H1 (cell line): ENCODE measurements around the gene CEACAM20. TPM values are rescaled to one million over a fixed set of nuclear protein-coding genes. Genes with fewer than 3 reads are reported as not detected.

Source experiments
- CTCF ChIA-PET: fragments of 300-600 bp; sonication (Branson Sonifier 250); formaldehyde crosslinking; loops from one replicate; lab custom pipeline; 2021; ENCODE audit not compliant: partially characterized antibody; lab: Charles Lee
- POLR2A ChIA-PET: fragments of 300-600 bp; sonication (Branson Sonifier 250); formaldehyde crosslinking; loops from one replicate; lab custom pipeline; 2021; ENCODE audit warnings: inconsistent platforms; ENCODE audit not compliant: partially characterized antibody; lab: Charles Lee
- DNase-seq, 2 experiments: peaks; one replicate each; pipeline versions ENCODE4 v3.0.0 to v3.0.0-alpha.2; 2010 to 2022; ENCODE audit warnings: low spot score in 2 of 2, low read depth in 1 of 2, mixed read lengths in 1 of 2
- FAIRE-seq: peaks from 2 replicates; lab custom pipeline; 2011; peaks lifted over from hg19 to GRCh38; lab: Jason Lieb, UNC
- H2AFZ ChIP-seq: 2 replicates; pipeline ENCODE4 v1.8.1; 2012; ENCODE audit warnings: low read length, inconsistent platforms
- H2AK5ac ChIP-seq: 2 replicates; pipeline ENCODE4 v1.6.1; 2013; ENCODE audit warnings: low read depth, low read length
- H2BK120ac ChIP-seq: replicated peaks from 2 replicates; pipeline ENCODE3; 2013; ENCODE audit warnings: low read depth, low read length, inconsistent platforms
- H2BK12ac ChIP-seq: 2 replicates; pipeline ENCODE4 v1.6.1; 2013; ENCODE audit warnings: low read depth, low read length
- H2BK15ac ChIP-seq: 2 replicates; pipeline ENCODE4 v1.6.1; 2013; ENCODE audit warnings: low read length
- H2BK20ac ChIP-seq: 2 replicates; pipeline ENCODE4 v1.6.1; 2013; ENCODE audit warnings: low read length
- H2BK5ac ChIP-seq: 2 replicates; pipeline ENCODE4 v1.6.1; 2013; ENCODE audit warnings: low read depth, low read length
- H3K14ac ChIP-seq: 2 replicates; pipeline ENCODE4 v1.6.1; 2013; ENCODE audit warnings: inconsistent platforms; ENCODE audit not compliant: insufficient read length
- H3K18ac ChIP-seq: 2 replicates; pipeline ENCODE4 v1.6.1; 2013; ENCODE audit warnings: low read length; ENCODE audit errors: extremely low read depth
- H3K23ac ChIP-seq: 2 replicates; pipeline ENCODE4 v1.6.1; 2013; ENCODE audit warnings: inconsistent platforms; ENCODE audit not compliant: insufficient read length
- H3K23me2 ChIP-seq: 2 replicates; pipeline ENCODE4 v1.6.1; 2013; ENCODE audit warnings: low read depth, low read length
- H3K27ac ChIP-seq: 2 replicates; pipeline ENCODE4 v1.6.1; 2011; ENCODE audit warnings: low read depth, low read length, inconsistent platforms
- H3K27me3 ChIP-seq, 4 experiments: replicated peaks in 1 of 4; 1 replicate in 1 of 4; 2 replicates in 3 of 4; pipeline versions ENCODE4 v1.6.1 to v1.8.1; 2011 to 2013; ENCODE audit warnings: low read length in 3 of 4, mild to moderate bottlenecking in 3 of 4, inconsistent platforms in 2 of 4, mixed read lengths in 2 of 4, moderate library complexity in 1 of 4; ENCODE audit not compliant: control insufficient read depth in 3 of 4, insufficient read depth in 3 of 4; ENCODE audit errors: extremely low read depth in 1 of 4
- H3K36me3 ChIP-seq, 4 experiments: 2 replicates each; pipeline versions ENCODE4 v1.6.1 to v1.8.1; 2011 to 2013; ENCODE audit warnings: mild to moderate bottlenecking in 4 of 4, low read length in 3 of 4, moderate library complexity in 2 of 4, control low read depth in 1 of 4, inconsistent platforms in 1 of 4; ENCODE audit not compliant: insufficient read depth in 4 of 4, control insufficient read depth in 2 of 4
- H3K4ac ChIP-seq: replicated peaks from 2 replicates; pipeline ENCODE3; 2013; ENCODE audit warnings: low read length, low read depth, mixed read lengths, inconsistent platforms; ENCODE audit not compliant: insufficient read length
- H3K4me1 ChIP-seq, 4 experiments: replicated peaks in 1 of 4; 1 replicate in 1 of 4; 2 replicates in 3 of 4; pipeline versions ENCODE4 v1.6.1 to v1.8.1; 2011 to 2013; ENCODE audit warnings: low read length in 3 of 4, inconsistent platforms in 2 of 4, mixed read lengths in 1 of 4; ENCODE audit not compliant: insufficient read depth in 4 of 4, control insufficient read depth in 3 of 4
- H3K4me2 ChIP-seq, 2 experiments: 2 replicates each; pipeline versions ENCODE4 v1.6.1 to v1.8.1; 2011 to 2013; ENCODE audit warnings: low read depth in 2 of 2, low read length in 2 of 2, control low read depth in 1 of 2, inconsistent platforms in 1 of 2, mild to moderate bottlenecking in 1 of 2; ENCODE audit not compliant: insufficient read depth in 1 of 2
- H3K4me3 ChIP-seq, 4 experiments: fragments of 200-600, 300-600 bp in 1 of 4; sonication (generic), shearing (Covaris generic), sonication (Bioruptor Twin) in 1 of 4; 2 replicates each; pipeline versions ENCODE4 v1.5.1 to v1.8.1; 2011 to 2016; ENCODE audit warnings: low read length in 4 of 4, low read depth in 3 of 4, control low read depth in 2 of 4, inconsistent platforms in 2 of 4, mild to moderate bottlenecking in 2 of 4, mixed read lengths in 1 of 4, moderate library complexity in 1 of 4; ENCODE audit not compliant: insufficient read depth in 2 of 4; ENCODE audit errors: extremely low read depth in 1 of 4
- H3K56ac ChIP-seq: replicated peaks from 2 replicates; pipeline ENCODE3; 2013; ENCODE audit warnings: low read depth, mild to moderate bottlenecking, mixed read lengths, low read length, inconsistent platforms; ENCODE audit not compliant: insufficient read length
- H3K79me1 ChIP-seq: 2 replicates; pipeline ENCODE4 v1.6.1; 2013; ENCODE audit warnings: low read depth, low read length, control low read depth
- H3K79me2 ChIP-seq, 2 experiments: 2 replicates each; pipeline versions ENCODE4 v1.6.1 to v1.8.1; 2012 to 2013; ENCODE audit warnings: low read length in 2 of 2, mild to moderate bottlenecking in 2 of 2, inconsistent platforms in 1 of 2; ENCODE audit not compliant: insufficient read depth in 2 of 2, control insufficient read depth in 1 of 2
- H3K9ac ChIP-seq, 4 experiments: replicated peaks in 1 of 4; 1 replicate in 1 of 4; 2 replicates in 3 of 4; pipeline versions ENCODE4 v1.6.1 to v1.8.1; 2011 to 2013; ENCODE audit warnings: low read depth in 3 of 4, low read length in 3 of 4, control low read depth in 2 of 4, mild to moderate bottlenecking in 2 of 4, moderate library complexity in 2 of 4, inconsistent platforms in 1 of 4; ENCODE audit errors: extremely low read depth in 1 of 4
- H3K9me3 ChIP-seq, 2 experiments: 2 replicates each; pipeline versions ENCODE4 v1.6.1 to v1.8.1; 2012 to 2013; ENCODE audit warnings: mild to moderate bottlenecking in 2 of 2, moderate library complexity in 2 of 2, control low read depth in 1 of 2, inconsistent platforms in 1 of 2, low read depth in 1 of 2, low read length in 1 of 2, mixed read lengths in 1 of 2; ENCODE audit not compliant: insufficient read depth in 2 of 2
- H4K20me1 ChIP-seq, 2 experiments: replicated peaks in 1 of 2; 2 replicates each; pipeline versions ENCODE3 to v1.8.1; 2011 to 2013; ENCODE audit warnings: inconsistent platforms in 2 of 2, low read length in 2 of 2, mild to moderate bottlenecking in 1 of 2; ENCODE audit not compliant: insufficient read depth in 2 of 2, control insufficient read depth in 1 of 2
- H4K5ac ChIP-seq: 2 replicates; pipeline ENCODE4 v1.6.1; 2013; ENCODE audit warnings: low read length, low read depth, mixed read lengths, inconsistent platforms; ENCODE audit not compliant: insufficient read length
- H4K8ac ChIP-seq: 2 replicates; pipeline ENCODE4 v1.8.0; 2013; ENCODE audit warnings: mild to moderate bottlenecking, moderate library complexity, low read length, inconsistent platforms; ENCODE audit not compliant: insufficient read depth; ENCODE audit errors: extremely low read depth
- H4K91ac ChIP-seq: replicated peaks from 2 replicates; pipeline ENCODE3; 2013; ENCODE audit warnings: low read length, mixed read lengths, inconsistent platforms; ENCODE audit not compliant: insufficient read length
- BRCA1 ChIP-seq: IDR thresholded peaks from 2 replicates; pipeline ENCODE4 v1.6.1; 2012; ENCODE audit warnings: low read depth, low read length, improper control_type of control experiment
- POU5F1 ChIP-seq: IDR thresholded peaks from 2 replicates; pipeline ENCODE4 v1.6.1; 2011; ENCODE audit warnings: low read depth, mild to moderate bottlenecking, low read length, moderate library complexity
- TAF7 ChIP-seq: optimal IDR thresholded peaks from 2 replicates; pipeline ENCODE3; 2011; ENCODE audit warnings: low read depth, mild to moderate bottlenecking, inconsistent platforms, low read length, moderate library complexity, borderline replicate concordance
- WGBS, 2 experiments: shearing (Covaris generic) in 1 of 2; methylation state at CpG; one replicate each; pipeline versions ENCODE4 v1.1.6 to v1.1.7; 2013 to 2015; ENCODE audit warnings: low lambda C conversion rate in 2 of 2, mixed read lengths in 2 of 2, inconsistent platforms in 1 of 2, low coverage in 1 of 2, missing lambda C conversion rate in 1 of 2; ENCODE audit not compliant: insufficient replicate concordance in 2 of 2, insufficient coverage in 1 of 2, insufficient read length in 1 of 2; ENCODE audit errors: extremely low coverage in 1 of 2, missing lambda C conversion rate in 1 of 2; 5-methylcytosine and 5-hydroxymethylcytosine counted together
- polyA plus RNA-seq, 7 experiments: library from polyadenylated mRNA; depleted of rRNA in 3 of 7; stranded (reverse) in 5 of 7; unstranded in 2 of 7; fragments of >200 nt in 5 of 7; fragments of 200-250 nt in 2 of 7; gene quantifications; 1 replicate in 5 of 7; 2 replicates in 1 of 7; 4 replicates in 1 of 7; pipeline versions ENCODE4 v1.2.1 to v1.2.3, GENCODE V29; 2011 to 2013; ENCODE audit warnings: missing spikeins in 2 of 7, mixed read lengths in 2 of 7
- total RNA-seq: library from RNA; stranded (reverse); fragmentation: NEBNext Ultra II Directional; extraction: Animal tissue kit (Norgen Biotek cat#: 25700); gene quantifications from 2 replicates; pipeline ENCODE4 v1.2.1, GENCODE V29; 2021

The CEACAM20 gene
- total and polyA plus RNA-seq, 2 of the 8 experiments (the other 6 are each of a cell fraction or from before 2014, with no cell fraction given) = not detected

DNA sequence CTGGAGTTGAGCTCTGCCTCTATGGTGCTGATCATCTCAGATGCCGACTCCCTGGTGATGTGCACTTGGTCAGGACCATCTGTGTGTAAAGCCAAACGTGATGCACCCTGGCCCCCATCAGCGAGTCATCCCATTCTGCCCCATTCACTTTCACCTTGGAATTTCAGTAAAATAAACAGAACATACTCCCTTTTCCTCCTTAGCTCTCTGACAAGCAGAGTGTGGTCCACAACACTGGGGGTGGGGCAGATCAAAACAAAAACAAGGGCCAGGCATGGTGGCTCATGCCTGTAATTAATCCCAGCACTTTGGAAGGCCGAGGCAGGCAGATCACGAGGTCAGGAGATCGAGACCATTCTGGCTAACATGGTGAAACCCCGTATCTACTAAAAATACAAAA is 12.3 kb downstream of the CEACAM20 start:
- Histone ChIP-seq H3K79me1 (no peaks in the 10 kb centered on the region), H3K18ac (no peak overlapping the region), H2BK5ac (no peak overlapping the region), H3K56ac (no peak overlapping the region), H3K27ac (no peak overlapping the region), H3K27me3 (no peaks in the 10 kb centered on the region), H3K79me2 (0 out of 4 replicates have a peak, but pooled peaks cover 0 to 3% of the 10 kb centered on the region in 2 experiments), H4K5ac (no peak overlapping the region), H2AK5ac (no peak overlapping the region), H3K4me1 (no peaks in the 10 kb centered on the region), H4K20me1 (peaks cover 0 to 1% of the 10 kb centered on the region in 2 experiments), H3K36me3 (no peaks in the 10 kb centered on the region), H3K4me2 (no peak overlapping the region), H3K23me2 (peaks cover 8% of the 10 kb centered on the region; the same call in 1 of the 2 replicates), H2BK15ac (no peak overlapping the region), H2AFZ (no peak overlapping the region), H3K14ac (no peak overlapping the region), H3K4me3 (no peak overlapping the region), H2BK120ac (no peak overlapping the region), H3K9ac (no peak overlapping the region), H3K4ac (no peak overlapping the region), H4K8ac (no peak overlapping the region), H3K23ac (no peak overlapping the region), H3K9me3 (peaks cover 30 to 40% of the 10 kb centered on the region in 2 experiments), H4K91ac (no peak overlapping the region), H2BK20ac (no peak overlapping the region), H2BK12ac (no peak overlapping the region)
- ChIA-PET POLR2A (no interaction called here), CTCF (interaction anchor here (1.3 kb wide), 1 partner anchor 135 kb away, joined by 3 read pairs; no protein-coding TSS in a partner anchor)
- no peak for DNase-seq
- WGBS, 2 experiments = 76% methylated on average over 7 of the region's 7 CpGs; no CpG with 5 or more reads in 1 of the 2 experiments
- no peak for FAIRE-seq
- TF ChIP-seq TAF7 (no peak), BRCA1 (no peak), POU5F1 (no peak)
- TF ChIP-seq, all 59 proteins: peak for 0
